ENCODE measurements around the gene SLC45A2. TPM values are rescaled to one million over a fixed set of nuclear protein-coding genes. Genes with fewer than 3 reads are reported as not detected.

Gene SLC45A2
- total and polyA plus RNA-seq, 2 of the 8 experiments (the other 6 are each of a cell fraction or from before 2014, with no cell fraction given): 0.09 TPM; not detected in 1

GRCh38 chr5:34007621-34008600 lies 23.4 kb upstream of the SLC45A2 start, which contains the start of gene AMACR:
TSS of gene AMACR (minus strand) at chr5:34008050. CDS start at chr5:34008019, 31 bp downstream.
- ChIA-PET CTCF (ENCODE audit: partially characterized antibody) (interaction anchor here (0.6 to 1.2 kb wide), 2 partner anchors 29 to 41 kb away, joined by 3 read pairs; no protein-coding TSS in a partner anchor), POLR2A (ENCODE audit: partially characterized antibody) (interaction anchor here (0.6 to 2.9 kb wide), 8 partner anchors 8 to 248 kb away, joined by 3 to 14 read pairs (median 5); no protein-coding TSS in a partner anchor)
- peak within 1 kb of the TSS; percentile 77; the same call in 1 of the 2 replicates for H4K8ac ChIP-seq (ENCODE audit: extremely low read depth, insufficient read depth, low read length)
- H3K4me3 ChIP-seq (ENCODE audit: extremely low read depth in 1 of 4, insufficient read depth in 2 of 4, low read depth in 3 of 4, low read length in 4 of 4): peak within 1 kb of the TSS; percentile 65 to 89 (median 78)
- H3K4me1 ChIP-seq (replicated peaks in 1 of 4; ENCODE audit: control insufficient read depth in 3 of 4, insufficient read depth in 4 of 4, low read length in 3 of 4): peaks cover 0 to 4% (median 2%) of the 10 kb centered on the region in 4 experiments; a peak in 4 of 7 replicates
- peak within 1 kb of the TSS; percentile 77; the same call in 1 of the 2 replicates for H2BK12ac ChIP-seq (ENCODE audit: low read depth, low read length)
- peak within 1 kb of the TSS; percentile 80 for H3K56ac ChIP-seq (replicated peaks; ENCODE audit: insufficient read length, low read depth, low read length)
- peak within 1 kb of the TSS; percentile 76 for H3K4ac ChIP-seq (replicated peaks; ENCODE audit: insufficient read length, low read depth, low read length)
- peak within 1 kb of the TSS; percentile 81 to 88 (median 85) for H3K9ac ChIP-seq (replicated peaks in 1 of 4; ENCODE audit: extremely low read depth in 1 of 4, low read depth in 3 of 4, low read length in 3 of 4)
- H3K9me3 ChIP-seq (ENCODE audit: insufficient read depth in 2 of 2, low read depth in 1 of 2, low read length in 1 of 2): no peaks in the 10 kb centered on the region
- no peaks in the 10 kb centered on the region for H3K27me3 ChIP-seq (replicated peaks in 1 of 4; ENCODE audit: control insufficient read depth in 3 of 4, extremely low read depth in 1 of 4, insufficient read depth in 3 of 4, low read length in 3 of 4)
- peak within 1 kb of the TSS; percentile 99 for H2AFZ ChIP-seq (ENCODE audit: low read length)
- peak within 1 kb of the TSS; percentile 96; the same call in 1 of the 2 replicates for H2BK20ac ChIP-seq (ENCODE audit: low read length)
- no peak within 1 kb of the TSS for H3K14ac ChIP-seq (ENCODE audit: insufficient read length)
- H2BK120ac ChIP-seq (replicated peaks; ENCODE audit: low read depth, low read length): peak within 1 kb of the TSS; percentile 36
- no peak within 1 kb of the TSS for H2AK5ac ChIP-seq (ENCODE audit: low read depth, low read length)
- no peaks in the 10 kb centered on the region for H3K79me1 ChIP-seq (ENCODE audit: low read depth, low read length)
- H3K23ac ChIP-seq (ENCODE audit: insufficient read length): no peak within 1 kb of the TSS
- peak within 1 kb of the TSS; percentile 81 for H3K27ac ChIP-seq (ENCODE audit: low read depth, low read length)
- peaks cover 3% of the 10 kb centered on the region for H3K23me2 ChIP-seq (ENCODE audit: low read depth, low read length)
- peak within 1 kb of the TSS; percentile 81 to 86 for H3K4me2 ChIP-seq (ENCODE audit: insufficient read depth in 1 of 2, low read depth in 2 of 2, low read length in 2 of 2)
- peak within 1 kb of the TSS; percentile 83; the same call in 1 of the 2 replicates for H2BK15ac ChIP-seq (ENCODE audit: low read length)
- FAIRE-seq: no peak
- H4K91ac ChIP-seq (replicated peaks; ENCODE audit: insufficient read length, low read length): peak within 1 kb of the TSS; percentile 92
- H4K5ac ChIP-seq (ENCODE audit: insufficient read length, low read depth, low read length): peak within 1 kb of the TSS; percentile 93
- H2BK5ac ChIP-seq (ENCODE audit: low read depth, low read length): peak within 1 kb of the TSS; percentile 95
- peak within 1 kb of the TSS; percentile 93 for H3K18ac ChIP-seq (ENCODE audit: extremely low read depth, low read length)
- no peaks in the 10 kb centered on the region for H4K20me1 ChIP-seq (replicated peaks in 1 of 2; ENCODE audit: control insufficient read depth in 1 of 2, insufficient read depth in 2 of 2, low read length in 2 of 2)
- 2% methylated on average over 61 of the region's 76 CpGs; no CpG with 5 or more reads in 1 of the 2 experiments for WGBS, 2 experiments (ENCODE audit: extremely low coverage in 1 of 2, insufficient coverage in 1 of 2, insufficient read length in 1 of 2, insufficient replicate concordance in 2 of 2, low coverage in 1 of 2, low lambda C conversion rate in 2 of 2, missing lambda C conversion rate in 1 of 2)
- DNase-seq (ENCODE audit: low read depth in 1 of 2, low spot score in 2 of 2): peak; percentile 78 to 87
- peaks cover 0 to 13% (median 3%) of the 10 kb centered on the region in 4 experiments; a peak in 5 of 8 replicates for H3K36me3 ChIP-seq (ENCODE audit: control insufficient read depth in 2 of 4, insufficient read depth in 4 of 4, low read length in 3 of 4)
- no peaks in the 10 kb centered on the region for H3K79me2 ChIP-seq (ENCODE audit: control insufficient read depth in 1 of 2, insufficient read depth in 2 of 2, low read length in 2 of 2)
- TF ChIP-seq MAX (IDR thresholded peaks at IDR 0.05) (peak; percentile 73), SIN3A (conservative IDR thresholded peaks at IDR 0.05 in 1 of 2, IDR thresholded peaks at IDR 0.05 in 1 of 2; ENCODE audit: low read depth in 1 of 2, low read length in 2 of 2) (0 out of 4 replicates have a peak, but pooled peaks of 1 of the 2 experiments have one; percentile 30), EP300 (IDR thresholded peaks at IDR 0.05; ENCODE audit: borderline replicate concordance in 1 of 2, low read depth in 2 of 2, low read length in 2 of 2) (no peak), POLR2AphosphoS5 (IDR thresholded peaks at IDR 0.05; ENCODE audit: low read depth, low read length) (peak; percentile 75; the same call in 1 of the 2 replicates), TAF7 (optimal IDR thresholded peaks at IDR 0.05; ENCODE audit: borderline replicate concordance, low read depth, low read length) (peak; percentile 18), TEAD4 (IDR thresholded peaks at IDR 0.05; ENCODE audit: low read depth, low read length) (peak; percentile 67; the same call in 1 of the 2 replicates), NRF1 (IDR thresholded peaks at IDR 0.05; ENCODE audit: low read depth, low read length) (peak; percentile 84), PHF8 (conservative IDR thresholded peaks at IDR 0.05; ENCODE audit: low read depth, low read length) (peak; percentile 93), CHD2 (IDR thresholded peaks at IDR 0.05; ENCODE audit: low read length) (no peak; the same call in 1 of the 2 replicates)
